Activated CD4-positive, alpha-beta T cell treated with anti-CD3 and anti-CD28 coated beads for 1 hour (primary cell): ENCODE measurements around the gene CCDC169.

ENCODE experiments used
- DNase-seq: peaks from one replicate; pipeline ENCODE4 v3.0.0-alpha.2; 2020

Gene CCDC169

DNA sequence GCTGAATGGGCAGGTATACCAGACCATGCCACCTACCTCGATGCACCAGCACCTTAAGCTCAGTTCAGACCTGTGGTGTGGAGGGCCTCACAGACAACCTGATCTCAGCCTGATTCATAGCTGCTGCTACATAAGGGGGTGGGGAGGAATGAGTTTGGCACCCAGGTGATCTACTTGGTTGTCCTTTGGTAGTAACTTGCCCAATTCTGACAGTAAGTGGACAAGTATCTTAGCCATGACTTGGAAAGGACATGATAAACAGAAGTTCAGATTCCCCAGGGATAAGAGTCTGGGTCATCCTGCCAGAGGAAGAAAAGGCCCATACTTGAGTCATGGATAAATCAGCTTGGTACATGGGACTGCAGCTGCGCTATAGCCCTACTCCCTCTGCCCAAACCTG is 54.9 kb downstream of the CCDC169 start:
- DNase-seq = no peak

DNA sequence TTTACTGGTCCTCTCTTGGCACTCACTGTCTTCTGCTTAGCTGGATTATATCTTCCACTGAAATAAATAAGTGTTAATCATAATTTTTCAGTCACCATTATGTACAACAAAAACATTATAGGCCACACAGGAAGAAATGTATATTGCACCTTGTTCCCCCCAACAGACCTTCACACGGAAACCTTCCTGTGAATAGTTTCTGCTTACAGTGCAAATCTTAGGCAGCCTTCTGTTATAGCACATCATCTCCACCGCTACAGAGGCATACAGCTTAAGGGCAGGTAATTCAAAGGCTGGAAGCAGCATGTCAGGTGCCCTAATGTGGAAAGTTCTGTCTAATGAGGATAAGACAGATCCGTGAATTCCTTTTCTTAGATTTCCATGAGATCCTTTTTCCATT is 66.4 kb downstream of the CCDC169 start:
- DNase-seq = no peak

DNA sequence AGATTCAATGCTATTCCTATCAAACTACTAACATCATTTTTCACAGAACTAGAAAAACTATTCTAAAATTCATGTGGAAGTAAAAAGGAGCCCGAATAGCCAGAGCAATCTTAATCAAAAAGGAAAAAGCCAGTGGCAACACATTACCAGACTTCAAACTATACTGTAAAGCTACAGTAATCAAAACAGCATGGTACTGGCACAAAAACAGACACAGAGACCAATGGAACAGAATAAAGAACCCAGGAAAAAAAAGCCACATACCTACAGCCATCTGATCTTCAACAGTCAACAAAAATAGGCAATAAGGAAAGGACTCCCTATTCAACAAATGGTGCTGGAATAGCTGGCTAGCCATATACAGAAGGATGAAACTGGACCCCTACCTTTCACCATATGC is 72.9 kb downstream of the CCDC169 start:
- no peak for DNase-seq

DNA sequence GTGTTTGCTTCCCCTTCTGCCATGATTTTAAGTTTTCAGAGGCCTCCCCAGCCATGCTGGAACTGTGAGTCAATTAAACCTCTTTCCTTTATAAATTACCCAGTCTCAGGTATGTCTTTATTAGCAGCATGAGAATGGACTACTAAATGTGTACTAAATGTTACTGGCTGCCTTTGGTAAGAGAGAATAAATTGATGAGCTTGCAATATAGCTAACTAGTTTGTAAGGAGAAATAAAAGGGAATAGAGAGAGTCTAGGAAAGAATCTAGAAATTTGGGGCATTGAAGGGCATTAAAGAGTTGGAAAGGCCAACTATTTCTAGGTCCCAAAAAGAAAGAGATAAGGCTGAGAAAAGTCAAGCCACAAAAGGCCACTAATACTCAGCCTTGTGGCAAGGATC is 77.7 kb downstream of the CCDC169 start:
- no peak for DNase-seq

DNA sequence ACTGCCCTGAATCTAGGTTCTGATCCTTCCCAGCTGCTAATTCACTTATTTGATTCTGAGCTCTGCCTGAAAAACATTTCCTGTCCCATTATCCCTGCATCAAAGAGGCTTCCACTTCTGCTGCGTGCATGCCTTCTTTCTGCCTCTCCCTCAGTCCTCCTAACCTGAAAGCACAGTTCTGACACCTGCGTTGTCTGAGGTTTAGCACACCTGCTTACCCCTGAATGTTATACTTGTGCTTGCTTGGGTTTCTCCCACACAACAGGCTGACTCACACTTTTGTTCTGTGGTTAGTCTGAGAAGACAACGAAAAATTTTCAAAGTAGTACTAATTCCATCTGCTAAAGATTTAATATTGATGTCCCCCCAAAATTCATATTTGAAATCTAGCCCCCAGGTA is 80.2 kb downstream of the CCDC169 start:
- no peak for DNase-seq

DNA sequence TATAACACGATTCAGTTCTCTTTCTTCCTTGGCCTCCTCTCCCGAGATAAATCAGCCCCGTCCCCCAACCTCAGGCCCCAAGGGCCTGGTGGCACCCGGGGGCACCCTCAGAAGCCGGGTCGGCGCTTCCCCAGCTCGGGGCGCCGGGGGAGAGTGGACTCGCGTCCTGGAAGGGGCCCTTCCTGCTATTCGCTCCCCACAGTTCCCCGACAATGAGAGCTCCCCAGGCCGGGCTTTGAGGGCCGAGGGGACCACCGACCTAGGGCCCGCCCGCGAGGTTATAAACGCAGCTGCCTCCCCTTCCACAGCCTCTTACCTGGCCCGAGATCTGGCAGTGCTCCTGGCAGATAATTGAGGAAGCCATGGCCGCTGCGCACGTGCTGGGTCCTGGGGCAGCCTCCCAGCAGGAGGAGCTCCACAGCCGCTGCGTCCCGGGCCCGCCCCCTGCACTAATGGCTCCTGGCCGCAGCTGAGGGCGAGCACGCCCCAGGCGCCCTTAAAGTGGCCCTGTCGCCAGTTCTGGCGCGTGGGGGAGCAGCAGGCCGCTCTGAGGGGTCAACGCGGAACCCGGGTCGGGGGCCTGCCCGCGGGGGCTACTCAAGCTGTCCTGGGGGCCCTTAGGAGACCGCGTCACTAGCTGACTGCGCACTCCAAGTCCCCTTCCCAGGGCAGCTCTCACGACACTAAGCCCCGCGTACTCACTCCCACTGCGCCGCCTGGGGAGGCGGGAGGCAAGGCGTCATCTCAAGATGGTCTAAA is 83.3 kb downstream of the CCDC169 start, which contains the start of gene SOHLH2:
TSS of gene SOHLH2 (minus strand) at position 394 of the 759 bp plus-strand sequence. CDS start at position 364, 30 bp downstream.
- DNase-seq = no peak

DNA sequence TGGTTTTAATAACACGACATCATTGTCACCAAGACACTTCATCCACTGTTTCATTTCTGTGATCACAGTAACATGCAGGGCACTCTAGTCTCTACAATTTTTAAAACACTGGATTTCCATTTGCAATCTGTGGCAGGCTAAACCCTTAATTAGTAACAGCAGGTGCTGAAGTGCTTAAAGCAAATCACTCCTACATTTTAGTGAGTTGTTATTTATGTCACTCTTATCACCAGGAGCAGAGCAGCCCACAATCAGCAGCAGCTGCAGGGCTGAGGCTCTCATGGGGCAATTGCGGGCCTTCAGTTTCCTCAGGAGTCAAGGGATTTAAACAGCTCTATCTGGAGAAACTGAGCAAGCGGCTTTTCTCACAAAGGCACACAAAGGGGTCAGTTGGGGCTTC is 84.8 kb downstream of the CCDC169 start:
- no peak for DNase-seq

DNA sequence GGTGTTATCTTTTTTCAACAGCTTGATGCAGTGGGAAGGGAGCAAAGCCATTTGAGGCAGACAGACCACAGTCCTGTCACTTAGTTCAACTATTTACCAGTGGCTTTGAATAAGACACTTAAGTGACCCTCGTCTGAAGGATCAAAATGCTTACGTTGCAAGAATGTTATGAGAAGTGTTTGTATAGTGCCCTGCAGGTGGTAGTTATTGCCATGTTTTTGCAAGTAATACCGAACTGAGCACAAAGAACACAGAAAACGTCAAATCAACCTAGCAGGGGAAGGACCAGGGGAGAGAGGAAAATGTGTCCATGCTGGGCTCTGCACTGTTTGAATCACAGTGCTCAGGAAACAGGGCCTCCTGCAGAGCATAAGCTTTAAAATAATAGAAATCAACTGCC is 86.0 kb downstream of the CCDC169 start:
- DNase-seq = no peak

DNA sequence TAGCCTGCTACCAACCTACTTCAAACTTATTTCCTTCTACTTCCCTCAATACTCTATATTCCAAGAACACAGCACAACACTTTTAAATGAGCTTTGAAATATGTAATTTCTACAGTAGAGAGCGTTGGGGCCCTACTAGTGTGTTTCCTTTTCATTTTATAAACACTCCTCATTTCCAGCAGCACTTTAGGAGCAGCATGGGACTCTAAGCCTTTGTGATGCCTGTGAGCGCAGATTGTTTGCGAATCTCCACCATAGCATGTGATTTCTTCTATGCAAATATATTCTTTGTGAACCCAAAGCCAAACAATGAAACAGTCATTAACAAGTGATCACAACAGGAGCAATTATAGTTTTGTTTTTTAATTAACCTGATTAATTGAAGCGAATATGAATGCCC is 86.9 kb downstream of the CCDC169 start:
- DNase-seq = no peak

DNA sequence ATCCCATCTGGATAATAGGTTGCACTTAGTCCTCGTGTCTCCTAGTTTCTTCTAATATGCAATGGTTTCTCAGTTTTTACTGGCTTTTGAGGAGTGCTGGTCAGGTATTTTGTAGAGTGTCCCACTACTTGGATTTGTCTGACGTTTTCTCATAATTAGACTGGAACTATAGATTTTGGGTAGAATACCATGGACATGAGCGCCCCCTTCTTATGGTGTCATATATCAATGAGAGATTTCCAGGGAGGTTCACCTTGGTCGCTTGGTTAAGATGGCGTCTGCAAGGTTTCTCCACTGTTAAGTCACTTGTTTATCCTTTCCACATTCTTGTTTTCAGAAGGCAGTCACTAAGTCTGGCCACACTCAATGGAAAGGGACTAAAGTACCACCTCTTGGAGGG is 89.9 kb downstream of the CCDC169 start:
- DNase-seq = no peak

DNA sequence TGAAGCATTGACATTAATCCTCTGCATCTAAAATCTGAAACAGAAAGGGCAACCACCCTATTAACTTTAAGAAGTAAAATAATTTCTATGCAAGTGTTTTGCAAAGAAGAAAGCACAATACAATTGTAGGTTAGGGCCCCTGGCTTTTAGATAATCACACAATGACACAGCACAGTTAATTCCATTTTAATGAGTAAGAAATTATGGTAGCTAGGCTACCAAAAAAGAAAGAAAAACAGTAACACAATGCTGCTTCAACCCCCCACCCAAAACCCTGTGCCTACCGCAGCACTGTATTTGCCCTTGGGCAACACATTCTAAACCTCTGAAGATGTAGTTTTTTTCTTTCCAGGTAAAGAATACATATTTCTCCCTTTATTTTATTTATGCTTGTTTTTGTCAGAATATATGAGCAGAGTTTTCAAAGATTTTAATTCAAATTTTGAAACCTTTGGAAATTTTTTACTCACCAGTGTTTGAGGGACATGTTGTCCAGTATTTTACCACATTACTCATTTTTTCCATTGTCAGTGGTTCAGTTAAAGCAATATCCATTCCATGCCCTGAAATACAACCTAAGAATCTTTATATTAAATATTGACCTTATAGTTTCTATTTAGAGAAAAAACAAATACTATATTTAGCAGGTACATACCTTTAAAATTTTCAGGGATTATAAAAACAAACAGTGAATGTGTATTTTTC is 104.3 kb downstream of the CCDC169 start:
- no peak for DNase-seq

DNA sequence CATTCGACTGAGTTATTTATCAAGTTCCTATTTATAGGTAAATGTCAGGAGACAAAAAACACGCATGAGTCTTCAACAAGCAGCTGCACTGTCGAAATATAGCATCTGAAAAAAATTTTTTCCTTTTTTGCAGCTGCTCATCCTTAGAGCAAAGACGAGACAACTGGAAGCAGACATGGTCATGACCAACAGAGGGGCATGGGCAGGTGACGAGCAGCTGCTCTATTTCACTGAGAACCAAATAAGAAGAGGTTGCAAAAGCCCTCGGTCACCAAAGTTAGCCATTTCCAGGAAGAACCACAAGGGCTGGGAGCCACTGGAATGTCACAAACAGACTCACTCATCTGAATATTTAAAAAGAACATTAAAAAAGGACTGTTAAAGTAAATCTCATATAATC is 105.4 kb downstream of the CCDC169 start:
- no peak for DNase-seq

DNA sequence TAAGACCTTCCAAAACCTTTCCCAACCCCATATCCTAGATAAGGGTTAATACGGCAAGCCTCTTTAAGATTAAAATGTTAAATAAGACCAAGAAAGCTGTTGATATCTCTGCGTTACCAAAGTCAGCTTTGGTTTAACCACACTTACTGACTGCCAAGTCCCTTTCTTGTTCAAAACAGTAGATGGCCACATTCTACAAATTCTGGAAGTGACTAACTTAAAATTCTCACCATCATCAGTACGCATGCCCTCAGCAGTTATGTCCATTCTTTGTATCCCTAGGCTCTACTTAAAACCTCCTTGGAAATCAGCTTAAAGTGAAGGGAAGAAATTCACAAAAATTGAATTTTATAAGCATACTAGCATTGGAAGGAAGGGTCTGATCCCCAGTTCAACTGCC is 106.8 kb downstream of the CCDC169 start:
- no peak for DNase-seq

DNA sequence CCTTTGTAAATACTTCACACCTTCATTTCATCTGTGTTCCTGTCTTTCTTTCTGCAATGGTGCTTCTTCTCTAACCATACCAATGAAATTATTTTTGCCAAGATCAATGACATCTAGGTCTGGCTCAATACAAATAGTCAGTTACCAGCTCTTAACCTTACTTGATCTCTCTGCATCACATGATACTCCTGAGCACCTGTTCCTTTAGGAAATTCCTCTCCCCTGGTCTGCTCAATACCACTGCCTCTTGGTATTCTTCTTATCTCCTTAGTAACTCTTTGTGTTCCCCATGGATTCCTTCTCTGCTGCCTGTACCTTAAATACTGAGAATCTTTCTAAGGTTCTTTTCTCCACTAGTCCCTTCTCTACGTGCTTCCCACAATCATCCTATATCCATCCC is 109.2 kb downstream of the CCDC169 start:
- DNase-seq = no peak

DNA sequence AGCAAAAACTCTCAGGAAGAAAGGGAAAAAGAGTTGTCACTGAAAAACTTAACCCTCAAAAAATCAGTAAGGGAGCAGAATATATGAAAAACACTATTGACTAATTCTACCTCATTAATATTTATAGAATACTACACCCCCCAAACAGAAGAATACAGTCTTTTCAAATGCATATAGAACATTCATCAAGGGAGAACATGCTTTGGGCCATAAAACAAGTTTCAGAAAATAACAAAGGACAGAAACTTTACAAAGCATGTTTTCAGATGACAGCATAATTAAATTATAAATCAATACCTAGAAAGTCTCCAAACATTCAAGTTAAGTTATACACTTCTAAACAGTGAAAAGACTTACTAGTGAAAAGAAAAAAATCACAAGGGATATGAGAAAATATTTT is 113.7 kb downstream of the CCDC169 start:
- no peak for DNase-seq
